GM21447 (cell line): ENCODE measurements around the gene EIPR1.

Experiments used
- ATAC-seq: cut with Tn5 transposase; IDR thresholded peaks from one replicate; pipeline ENCODE4 v1.9.1; 2021; ENCODE audit not compliant: unreplicated experiment

EIPR1 gene

GRCh38 chr2:3222636-3223035, 155.0 kb downstream of the EIPR1 start:
- peak; percentile 41 for ATAC-seq

- ATAC-seq = no peak
These were observed 158.1 kb downstream of the EIPR1 start for GRCh38 chr2:3219536-3219935.

- ATAC-seq = no peak
These were observed 160.0 kb downstream of the EIPR1 start for GRCh38 chr2:3217646-3218045.

GRCh38 chr2:3216841-3217495, 160.7 kb downstream of the EIPR1 start:
- ATAC-seq = no peak

GRCh38 chr2:3214806-3215404, 162.7 kb downstream of the EIPR1 start:
- ATAC-seq = no peak

GRCh38 chr2:3214065-3214464, 163.6 kb downstream of the EIPR1 start:
- no peak for ATAC-seq

- no peak for ATAC-seq
These were observed 164.6 kb downstream of the EIPR1 start for GRCh38 chr2:3212984-3213383.

- no peak for ATAC-seq
These were observed 165.6 kb downstream of the EIPR1 start for GRCh38 chr2:3212061-3212362.

- ATAC-seq = no peak
These were observed 166.2 kb downstream of the EIPR1 start for GRCh38 chr2:3211256-3212060.

GRCh38 chr2:3210257-3210656, 167.4 kb downstream of the EIPR1 start:
- no peak for ATAC-seq

GRCh38 chr2:3209258-3209657, 168.4 kb downstream of the EIPR1 start:
- no peak for ATAC-seq

- ATAC-seq = no peak
These were observed 169.0 kb downstream of the EIPR1 start for GRCh38 chr2:3208591-3208990.

- no peak for ATAC-seq
These were observed 169.4 kb downstream of the EIPR1 start for GRCh38 chr2:3208179-3208578.

GRCh38 chr2:3207091-3207491, 170.5 kb downstream of the EIPR1 start:
- no peak for ATAC-seq

GRCh38 chr2:3205845-3206244, 171.8 kb downstream of the EIPR1 start:
- ATAC-seq = no peak

- ATAC-seq = no peak
These were observed 173.4 kb downstream of the EIPR1 start for GRCh38 chr2:3204031-3204821.

GRCh38 chr2:3203497-3204019, 174.1 kb downstream of the EIPR1 start:
- no peak for ATAC-seq

GRCh38 chr2:3202926-3203325, 174.7 kb downstream of the EIPR1 start:
- no peak for ATAC-seq

GRCh38 chr2:3201281-3201680, 176.3 kb downstream of the EIPR1 start:
- ATAC-seq = no peak

GRCh38 chr2:3200420-3200939, 177.1 kb downstream of the EIPR1 start:
- ATAC-seq = no peak
